ENCODE data around the gene SLC18B1.

Gene SLC18B1

GRCh38 chr6:132751306-132751705, 47.1 kb downstream of the SLC18B1 start:
- ATAC-seq (replicated peaks; ENCODE audit: extremely low read depth, poor library complexity, severe bottlenecking) = peak; percentile 59
- no peak for DNase-seq (ENCODE audit: low spot score in 2 of 2)
- Mint-ChIP-seq H3K36me3 (ENCODE audit: insufficient read depth) (peaks cover 16% of the 10 kb centered on the region), H3K9me3 (no peaks in the 10 kb centered on the region), H3K27ac (ENCODE audit: low read depth) (peak overlapping the region; percentile 92), H3K4me3 (peak overlapping the region; percentile 57), H3K4me1 (peaks cover 30% of the 10 kb centered on the region), H3K27me3 (no peaks in the 10 kb centered on the region)

- H3K36me3 Mint-ChIP-seq (ENCODE audit: insufficient read depth) = peaks cover 16% of the 10 kb centered on the region
- H3K27me3 Mint-ChIP-seq = no peaks in the 10 kb centered on the region
- peaks cover 30% of the 10 kb centered on the region for H3K4me1 Mint-ChIP-seq
- no peak for DNase-seq (ENCODE audit: low spot score in 2 of 2)
- peak overlapping the region; percentile 57 for H3K4me3 Mint-ChIP-seq
- no peaks in the 10 kb centered on the region for H3K9me3 Mint-ChIP-seq
- ATAC-seq (replicated peaks; ENCODE audit: extremely low read depth, poor library complexity, severe bottlenecking) = peak; percentile 52
- H3K27ac Mint-ChIP-seq (ENCODE audit: low read depth) = peak overlapping the region; percentile 92
Observed at GRCh38 chr6:132750455-132751248, 47.8 kb downstream of the SLC18B1 start.

GRCh38 chr6:132749111-132749510, 49.3 kb downstream of the SLC18B1 start:
- peaks cover 35% of the 10 kb centered on the region for H3K4me1 Mint-ChIP-seq
- no peaks in the 10 kb centered on the region for H3K9me3 Mint-ChIP-seq
- H3K4me3 Mint-ChIP-seq = no peak overlapping the region
- H3K36me3 Mint-ChIP-seq (ENCODE audit: insufficient read depth) = peaks cover 18% of the 10 kb centered on the region
- H3K27me3 Mint-ChIP-seq = no peaks in the 10 kb centered on the region
- no peak overlapping the region for H3K27ac Mint-ChIP-seq (ENCODE audit: low read depth)
- ATAC-seq (replicated peaks; ENCODE audit: extremely low read depth, poor library complexity, severe bottlenecking) (peak; percentile 47), DNase-seq (ENCODE audit: low spot score in 2 of 2) (no peak)

- ATAC-seq (replicated peaks; ENCODE audit: extremely low read depth, poor library complexity, severe bottlenecking) (no peak), DNase-seq (ENCODE audit: low spot score in 2 of 2) (no peak)
- no peak overlapping the region for H3K4me3 Mint-ChIP-seq
- no peaks in the 10 kb centered on the region for H3K9me3 Mint-ChIP-seq
- H3K36me3 Mint-ChIP-seq (ENCODE audit: insufficient read depth) = peaks cover 18% of the 10 kb centered on the region
- no peaks in the 10 kb centered on the region for H3K27me3 Mint-ChIP-seq
- H3K27ac Mint-ChIP-seq (ENCODE audit: low read depth) = no peak overlapping the region
- H3K4me1 Mint-ChIP-seq = peaks cover 35% of the 10 kb centered on the region
Observed at GRCh38 chr6:132748446-132748845, 50.0 kb downstream of the SLC18B1 start.

- H3K4me1 Mint-ChIP-seq = peaks cover 29% of the 10 kb centered on the region
- ATAC-seq (replicated peaks; ENCODE audit: extremely low read depth, poor library complexity, severe bottlenecking) (no peak), DNase-seq (ENCODE audit: low spot score in 2 of 2) (no peak)
- H3K9me3 Mint-ChIP-seq = peaks cover 6% of the 10 kb centered on the region
- H3K27me3 Mint-ChIP-seq = no peaks in the 10 kb centered on the region
- H3K36me3 Mint-ChIP-seq (ENCODE audit: insufficient read depth) = peaks cover 20% of the 10 kb centered on the region
- no peak overlapping the region for H3K27ac Mint-ChIP-seq (ENCODE audit: low read depth)
- H3K4me3 Mint-ChIP-seq = no peak overlapping the region
Observed at GRCh38 chr6:132746048-132746447, 52.4 kb downstream of the SLC18B1 start.

- H3K9me3 Mint-ChIP-seq = peaks cover 24% of the 10 kb centered on the region
- DNase-seq (ENCODE audit: low spot score in 2 of 2) (no peak), ATAC-seq (replicated peaks; ENCODE audit: extremely low read depth, poor library complexity, severe bottlenecking) (no peak)
- H3K27me3 Mint-ChIP-seq = no peaks in the 10 kb centered on the region
- no peak overlapping the region for H3K27ac Mint-ChIP-seq (ENCODE audit: low read depth)
- H3K4me1 Mint-ChIP-seq = peaks cover 6% of the 10 kb centered on the region
- peaks cover 22% of the 10 kb centered on the region for H3K36me3 Mint-ChIP-seq (ENCODE audit: insufficient read depth)
- no peak overlapping the region for H3K4me3 Mint-ChIP-seq
Observed at GRCh38 chr6:132742495-132742894, 55.9 kb downstream of the SLC18B1 start.

DNA sequence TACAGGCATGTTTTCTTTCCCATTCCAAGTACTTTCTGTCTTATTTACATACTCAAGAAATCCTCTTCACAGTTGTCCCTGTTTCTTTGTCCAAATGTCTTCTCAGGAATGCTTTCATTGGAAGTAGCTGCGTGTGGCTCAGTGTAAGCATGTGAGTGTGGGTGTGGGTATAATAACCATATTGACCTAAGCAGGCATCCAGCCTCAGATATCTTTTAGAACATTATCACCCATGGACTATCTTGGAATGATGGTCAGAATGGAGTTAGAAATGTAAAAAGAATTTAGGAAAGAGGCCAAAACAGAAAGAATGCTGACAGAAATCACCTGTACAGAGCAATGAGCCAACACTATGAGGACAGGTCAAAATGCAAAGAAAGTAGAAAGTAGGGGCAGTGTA, 57.2 kb downstream of the SLC18B1 start:
- H3K36me3 Mint-ChIP-seq (ENCODE audit: insufficient read depth) = peaks cover 23% of the 10 kb centered on the region

DNA sequence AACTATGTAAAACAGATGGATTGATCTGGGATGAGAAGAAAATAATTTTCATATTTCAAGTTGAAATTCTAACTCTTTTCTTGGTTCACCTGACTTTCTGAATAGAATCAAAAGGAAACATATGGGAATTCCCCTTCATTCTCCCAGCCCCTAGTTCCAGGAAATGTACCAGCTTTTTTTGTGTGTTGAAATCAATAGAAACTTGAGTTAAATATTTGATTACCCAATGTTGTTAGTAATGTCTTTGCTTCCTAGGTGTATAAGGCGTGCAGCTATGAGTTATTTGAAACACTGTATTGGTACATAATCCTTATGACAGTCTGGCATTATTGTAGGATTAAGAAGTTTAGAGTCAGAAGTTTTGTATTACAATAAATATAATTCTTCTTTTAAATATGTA, 62.2 kb downstream of the SLC18B1 start:
- ATAC-seq (replicated peaks; ENCODE audit: extremely low read depth, poor library complexity, severe bottlenecking) (no peak), DNase-seq (ENCODE audit: low spot score in 2 of 2) (no peak)
- Mint-ChIP-seq H3K36me3 (ENCODE audit: insufficient read depth) (peaks cover 4% of the 10 kb centered on the region), H3K27me3 (no peaks in the 10 kb centered on the region), H3K9me3 (peaks cover 19% of the 10 kb centered on the region), H3K4me3 (no peak overlapping the region), H3K27ac (ENCODE audit: low read depth) (no peak overlapping the region), H3K4me1 (no peaks in the 10 kb centered on the region)

More for the DNA sequence above, 57.2 kb downstream of the SLC18B1 start:
- Mint-ChIP-seq H3K27me3 (no peaks in the 10 kb centered on the region), H3K9me3 (peaks cover 24% of the 10 kb centered on the region), H3K27ac (ENCODE audit: low read depth) (no peak overlapping the region), H3K4me1 (peaks cover 6% of the 10 kb centered on the region), H3K4me3 (no peak overlapping the region)
- DNase-seq (ENCODE audit: low spot score in 2 of 2) (no peak), ATAC-seq (replicated peaks; ENCODE audit: extremely low read depth, poor library complexity, severe bottlenecking) (no peak)

GRCh38 chr6:132734694-132735236, 63.7 kb downstream of the SLC18B1 start:
- H3K4me1 Mint-ChIP-seq = no peaks in the 10 kb centered on the region
- DNase-seq (ENCODE audit: low spot score in 2 of 2) (no peak), ATAC-seq (replicated peaks; ENCODE audit: extremely low read depth, poor library complexity, severe bottlenecking) (no peak)
- H3K36me3 Mint-ChIP-seq (ENCODE audit: insufficient read depth) = peaks cover 1% of the 10 kb centered on the region
- peaks cover 16% of the 10 kb centered on the region for H3K9me3 Mint-ChIP-seq
- H3K4me3 Mint-ChIP-seq = no peak overlapping the region
- no peaks in the 10 kb centered on the region for H3K27me3 Mint-ChIP-seq
- no peak overlapping the region for H3K27ac Mint-ChIP-seq (ENCODE audit: low read depth)

DNA sequence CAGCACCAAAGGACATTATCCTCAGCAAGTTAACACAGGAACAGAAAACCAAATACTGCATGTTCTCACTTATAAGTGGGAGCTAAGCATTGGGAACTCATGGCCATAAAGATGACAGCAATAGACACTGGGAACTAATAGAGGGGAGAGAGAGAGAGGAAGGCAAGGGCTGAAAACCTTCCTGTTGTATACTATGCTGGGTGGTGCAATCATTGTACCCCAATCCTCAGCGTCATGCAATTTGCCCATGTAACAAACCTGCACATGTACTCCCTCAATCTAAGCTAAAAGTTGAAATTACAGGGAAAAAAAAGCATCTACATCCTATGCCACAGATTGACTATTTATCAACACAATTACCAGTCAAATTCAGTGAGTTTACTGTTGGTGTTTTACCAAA, 64.6 kb downstream of the SLC18B1 start:
- Mint-ChIP-seq H3K36me3 (ENCODE audit: insufficient read depth) (peaks cover 1% of the 10 kb centered on the region), H3K4me1 (no peaks in the 10 kb centered on the region), H3K27ac (ENCODE audit: low read depth) (no peak overlapping the region), H3K4me3 (no peak overlapping the region), H3K27me3 (no peaks in the 10 kb centered on the region), H3K9me3 (peaks cover 8% of the 10 kb centered on the region)
- ATAC-seq (replicated peaks; ENCODE audit: extremely low read depth, poor library complexity, severe bottlenecking) (no peak), DNase-seq (ENCODE audit: low spot score in 2 of 2) (no peak)

DNA sequence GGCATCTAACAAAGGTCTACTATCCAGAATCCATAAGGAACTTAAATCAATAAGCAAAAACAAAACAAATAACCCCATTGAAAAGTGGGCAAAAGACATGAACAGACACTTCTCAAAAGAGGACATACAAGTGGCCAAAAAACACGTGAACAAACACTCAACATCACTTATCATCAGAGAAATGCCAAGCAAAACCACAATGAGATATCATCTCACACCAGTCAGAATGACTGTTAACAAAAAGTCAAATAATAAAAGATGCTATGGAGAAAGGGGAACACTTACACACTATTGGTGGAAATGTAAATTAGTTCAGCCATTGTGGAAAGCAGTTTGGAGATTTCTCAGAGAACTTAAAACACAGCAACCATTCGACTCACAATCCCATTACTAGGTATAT, 65.2 kb downstream of the SLC18B1 start:
- Mint-ChIP-seq H3K4me3 (no peak overlapping the region), H3K9me3 (peaks cover 3% of the 10 kb centered on the region), H3K4me1 (no peaks in the 10 kb centered on the region), H3K27ac (ENCODE audit: low read depth) (no peak overlapping the region), H3K36me3 (ENCODE audit: insufficient read depth) (peaks cover 1% of the 10 kb centered on the region), H3K27me3 (no peaks in the 10 kb centered on the region)
- ATAC-seq (replicated peaks; ENCODE audit: extremely low read depth, poor library complexity, severe bottlenecking) = no peak
- DNase-seq (ENCODE audit: low spot score in 2 of 2) = no peak

- Mint-ChIP-seq H3K9me3 (no peaks in the 10 kb centered on the region), H3K4me3 (no peak overlapping the region), H3K4me1 (no peaks in the 10 kb centered on the region), H3K27me3 (no peaks in the 10 kb centered on the region), H3K36me3 (ENCODE audit: insufficient read depth) (no peaks in the 10 kb centered on the region), H3K27ac (ENCODE audit: low read depth) (no peak overlapping the region)
- ATAC-seq (replicated peaks; ENCODE audit: extremely low read depth, poor library complexity, severe bottlenecking) (no peak), DNase-seq (ENCODE audit: low spot score in 2 of 2) (no peak)
Observed at GRCh38 chr6:132731086-132731485, 67.4 kb downstream of the SLC18B1 start.

DNA sequence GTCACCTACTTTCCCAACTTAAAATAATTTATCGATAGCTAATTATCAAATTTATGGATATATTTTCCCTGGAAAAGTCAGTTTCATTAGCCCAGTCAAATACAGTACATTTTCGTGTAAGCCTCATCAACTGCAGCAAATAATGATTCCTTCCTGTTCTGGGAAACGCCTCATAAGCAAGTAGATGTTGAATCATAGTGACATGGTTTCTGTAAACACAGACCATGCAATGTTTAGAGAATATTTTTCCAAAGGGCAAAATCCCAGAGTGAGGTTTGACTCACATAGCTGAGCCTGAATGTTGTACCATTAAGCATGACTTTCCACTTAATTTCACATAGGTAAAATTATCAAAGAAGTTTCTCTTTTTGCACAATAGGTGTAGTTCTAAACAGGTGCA, 67.9 kb downstream of the SLC18B1 start:
- no peak for ATAC-seq (replicated peaks; ENCODE audit: extremely low read depth, poor library complexity, severe bottlenecking)
- Mint-ChIP-seq H3K27ac (ENCODE audit: low read depth) (no peak overlapping the region), H3K4me1 (no peaks in the 10 kb centered on the region), H3K36me3 (ENCODE audit: insufficient read depth) (no peaks in the 10 kb centered on the region), H3K9me3 (no peaks in the 10 kb centered on the region), H3K4me3 (no peak overlapping the region), H3K27me3 (no peaks in the 10 kb centered on the region)
- no peak for DNase-seq (ENCODE audit: low spot score in 2 of 2)
